ES-I3 (cell line): ENCODE data around the gene CCL5.

Source experiments
- H3K36me3 ChIP-seq: 2 replicates; pipeline ENCODE4 v1.6.1; 2013; ENCODE audit warnings: mild to moderate bottlenecking, low read length, control low read depth, moderate library complexity; ENCODE audit not compliant: insufficient read depth
- H3K4me1 ChIP-seq: 2 replicates; pipeline ENCODE4 v1.6.1; 2013; ENCODE audit warnings: mild to moderate bottlenecking, control low read depth, low read length; ENCODE audit not compliant: insufficient read depth
- H3K9ac ChIP-seq: 2 replicates; pipeline ENCODE4 v1.6.1; 2013; ENCODE audit warnings: low read depth, mild to moderate bottlenecking, low read length, moderate library complexity
- H3K9me3 ChIP-seq: 2 replicates; pipeline ENCODE4 v1.6.1; 2013; ENCODE audit warnings: mild to moderate bottlenecking, low read length, moderate library complexity; ENCODE audit not compliant: control insufficient read depth, insufficient read depth

The CCL5 gene

DNA sequence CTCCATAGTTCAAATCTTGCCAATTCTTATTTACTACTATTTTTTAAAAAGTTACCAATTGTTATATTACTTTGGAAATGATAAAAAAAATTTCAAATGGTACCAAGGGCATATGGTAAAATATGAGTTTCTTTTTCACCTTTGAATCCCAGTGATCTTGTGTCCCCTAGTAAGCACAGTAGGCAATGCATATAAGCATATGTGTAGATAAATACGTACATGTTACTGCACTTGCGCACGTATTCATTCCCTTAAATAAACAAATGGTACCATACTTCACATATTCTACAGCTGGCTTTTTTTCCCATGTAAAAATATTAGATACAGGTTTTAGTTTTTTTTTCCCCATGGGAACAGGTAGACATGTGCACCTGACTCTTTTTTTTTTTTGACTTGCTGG lies 39.1 kb downstream of the CCL5 start:
- Histone ChIP-seq H3K9me3 (no peaks in the 10 kb centered on the region), H3K4me1 (no peaks in the 10 kb centered on the region), H3K9ac (no peak overlapping the region), H3K36me3 (peaks cover 39% of the 10 kb centered on the region)

GRCh38 chr17:35825206-35825605 lies 55.0 kb downstream of the CCL5 start:
- no peak overlapping the region for H3K9ac ChIP-seq
- no peaks in the 10 kb centered on the region for H3K9me3 ChIP-seq
- no peaks in the 10 kb centered on the region for H3K4me1 ChIP-seq
- peaks cover 30% of the 10 kb centered on the region for H3K36me3 ChIP-seq
